WTC11 (cell line): ENCODE results near the gene PRSS33. TPM values are rescaled to one million over a fixed set of nuclear protein-coding genes. Genes with fewer than 3 reads are reported as not detected.

ENCODE experiments used
- ATAC-seq: fragments of 200-7000 bp; cut with Tn5 transposase; 2 replicates; pipeline ENCODE4 v1.10.0; 2021; ENCODE audit warnings: mild to moderate bottlenecking, moderate library complexity
- CTCF ChIA-PET: fragments of 300-600 bp; sonication (Branson Sonifier 250); formaldehyde crosslinking; loops from one replicate; lab custom pipeline; 2021; ENCODE audit warnings: antibody characterized with exemption; lab: Charles Lee
- POLR2A ChIA-PET: fragments of 350-600 bp; sonication (Branson Sonifier 250); formaldehyde crosslinking; loops from one replicate; lab custom pipeline; 2021; ENCODE audit warnings: antibody characterized with exemption; lab: Charles Lee
- DNase-seq: peaks from one replicate; pipeline ENCODE4 v3.0.0; 2021; ENCODE audit warnings: low spot score
- H3K27ac Mint-ChIP-seq: 2 replicates; pipeline ENCODE4 v1.8.0; 2021; ENCODE audit warnings: mixed read lengths
- H3K27me3 Mint-ChIP-seq: 2 replicates; pipeline ENCODE4 v1.8.0; 2021; ENCODE audit warnings: low read depth, mild to moderate bottlenecking, moderate library complexity, mixed read lengths
- H3K36me3 Mint-ChIP-seq: 2 replicates; pipeline ENCODE4 v1.8.0; 2021; ENCODE audit warnings: mixed read lengths
- H3K4me1 Mint-ChIP-seq: 2 replicates; pipeline ENCODE4 v1.8.0; 2022; ENCODE audit warnings: mixed read lengths
- H3K4me3 Mint-ChIP-seq: 2 replicates; pipeline ENCODE4 v1.8.0; 2021; ENCODE audit warnings: mild to moderate bottlenecking, moderate library complexity, mixed read lengths
- H3K9me3 Mint-ChIP-seq: 2 replicates; pipeline ENCODE4 v1.8.0; 2021; ENCODE audit warnings: mixed read lengths
- AFF4 ChIP-seq: sonication (generic); formaldehyde crosslinking; IDR thresholded peaks from 2 replicates; pipeline ENCODE4 v1.8.1; 2023; ENCODE audit warnings: mild to moderate bottlenecking, missing genetic modification reagents, borderline replicate concordance
- CREB1 ChIP-seq: sonication (generic); formaldehyde crosslinking; IDR thresholded peaks from 2 replicates; pipeline ENCODE4 v1.8.0; 2023; ENCODE audit warnings: mild to moderate bottlenecking, missing genetic modification reagents
- E2F5 ChIP-seq: sonication (generic); formaldehyde crosslinking; IDR thresholded peaks from 2 replicates; pipeline ENCODE4 v1.8.1; 2022; ENCODE audit warnings: mild to moderate bottlenecking, moderate library complexity, missing genetic modification reagents
- ETV6 ChIP-seq: sonication (generic); formaldehyde crosslinking; IDR thresholded peaks from 2 replicates; pipeline ENCODE4 v1.8.1; 2022; ENCODE audit warnings: mild to moderate bottlenecking, missing genetic modification reagents
- GRHL2 ChIP-seq: fragments of 250-450 bp; sonication (Bioruptor Pico); IDR thresholded peaks from 2 replicates; pipeline ENCODE4 v1.8.0; 2022; ENCODE audit warnings: mild to moderate bottlenecking, moderate library complexity; ENCODE audit not compliant: insufficient replicate concordance, severe bottlenecking
- HMGA2 ChIP-seq: fragments of 250-450 bp; sonication (Bioruptor Pico); IDR thresholded peaks from 2 replicates; pipeline ENCODE4 v1.4.0; 2021; ENCODE audit warnings: mild to moderate bottlenecking, moderate library complexity
- JUN ChIP-seq: sonication (generic); formaldehyde crosslinking; IDR thresholded peaks from 2 replicates; pipeline ENCODE4 v1.8.0; 2023; ENCODE audit warnings: mild to moderate bottlenecking, missing genetic modification reagents
- MXD4 ChIP-seq: fragments of 250-450 bp; sonication (Bioruptor Pico); IDR thresholded peaks from 2 replicates; pipeline ENCODE4 v1.8.0; 2021; ENCODE audit warnings: mild to moderate bottlenecking, moderate library complexity, borderline replicate concordance
- MYBL2 ChIP-seq: sonication (generic); formaldehyde crosslinking; IDR thresholded peaks from 2 replicates; pipeline ENCODE4 v1.8.1; 2023; ENCODE audit warnings: mild to moderate bottlenecking, moderate library complexity, missing genetic modification reagents
- NR1H2 ChIP-seq: sonication (generic); formaldehyde crosslinking; IDR thresholded peaks from 2 replicates; pipeline ENCODE4 v1.9.0; 2021; ENCODE audit warnings: mild to moderate bottlenecking, moderate library complexity, missing genetic modification reagents
- NR3C1 ChIP-seq: sonication (generic); formaldehyde crosslinking; conservative IDR thresholded peaks from 2 replicates; pipeline ENCODE4 v1.8.1; 2023; ENCODE audit warnings: low read depth, mild to moderate bottlenecking, missing genetic modification reagents
- SP1 ChIP-seq: sonication (generic); formaldehyde crosslinking; conservative IDR thresholded peaks from 2 replicates; pipeline ENCODE4 v1.8.1; 2022; ENCODE audit warnings: missing genetic modification reagents
- ZNF219 ChIP-seq: sonication (generic); formaldehyde crosslinking; IDR thresholded peaks from 2 replicates; pipeline ENCODE4 v1.8.0; 2023; ENCODE audit warnings: missing genetic modification reagents, mild to moderate bottlenecking, borderline replicate concordance
- ZNF317 ChIP-seq: sonication (generic); formaldehyde crosslinking; IDR thresholded peaks from 2 replicates; pipeline ENCODE4 v1.8.1; 2023; ENCODE audit warnings: low read depth, mild to moderate bottlenecking, moderate library complexity, missing genetic modification reagents, borderline replicate concordance
- total RNA-seq: library from RNA; stranded (reverse); gene quantifications from 3 replicates; pipeline ENCODE4 v1.2.3, GENCODE V29; 2021
- TF ChIP-seq, protein P1 (sequence below): fragments of 250-450 bp; sonication (Bioruptor Pico); IDR thresholded peaks from 2 replicates; pipeline ENCODE4 v1.9.0; 2021; ENCODE audit warnings: mild to moderate bottlenecking
- TF ChIP-seq, protein P2 (sequence below): sonication (generic); formaldehyde crosslinking; IDR thresholded peaks from 2 replicates; pipeline ENCODE4 v1.8.1; 2022; ENCODE audit warnings: missing genetic modification reagents, borderline replicate concordance
- TF ChIP-seq, protein P3 (sequence below): sonication (generic); formaldehyde crosslinking; IDR thresholded peaks from 2 replicates; pipeline ENCODE4 v1.8.0; 2023; ENCODE audit warnings: missing genetic modification reagents, mild to moderate bottlenecking, borderline replicate concordance
- TF ChIP-seq, protein P4 (sequence below): fragments of 250-450 bp; sonication (Bioruptor Pico); IDR thresholded peaks from 2 replicates; pipeline ENCODE4 v1.9.0; 2021; ENCODE audit warnings: mild to moderate bottlenecking

PRSS33 gene
- total RNA-seq, 1 experiment from 2014 or later: 0.24 TPM

GRCh38 chr16:2790631-2791030 is 3.3 kb upstream of the PRSS33 start (continued):
- TF ChIP-seq, protein P1, sequence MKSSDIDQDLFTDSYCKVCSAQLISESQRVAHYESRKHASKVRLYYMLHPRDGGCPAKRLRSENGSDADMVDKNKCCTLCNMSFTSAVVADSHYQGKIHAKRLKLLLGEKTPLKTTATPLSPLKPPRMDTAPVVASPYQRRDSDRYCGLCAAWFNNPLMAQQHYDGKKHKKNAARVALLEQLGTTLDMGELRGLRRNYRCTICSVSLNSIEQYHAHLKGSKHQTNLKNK: no peak
- no peak for TF ChIP-seq CREB1 (CRISPR knock-in tag)
- no peak for TF ChIP-seq HMGA2 (CRISPR knock-in tag)
- no peak for TF ChIP-seq SP1 (CRISPR knock-in tag)
- TF ChIP-seq, protein P2, sequence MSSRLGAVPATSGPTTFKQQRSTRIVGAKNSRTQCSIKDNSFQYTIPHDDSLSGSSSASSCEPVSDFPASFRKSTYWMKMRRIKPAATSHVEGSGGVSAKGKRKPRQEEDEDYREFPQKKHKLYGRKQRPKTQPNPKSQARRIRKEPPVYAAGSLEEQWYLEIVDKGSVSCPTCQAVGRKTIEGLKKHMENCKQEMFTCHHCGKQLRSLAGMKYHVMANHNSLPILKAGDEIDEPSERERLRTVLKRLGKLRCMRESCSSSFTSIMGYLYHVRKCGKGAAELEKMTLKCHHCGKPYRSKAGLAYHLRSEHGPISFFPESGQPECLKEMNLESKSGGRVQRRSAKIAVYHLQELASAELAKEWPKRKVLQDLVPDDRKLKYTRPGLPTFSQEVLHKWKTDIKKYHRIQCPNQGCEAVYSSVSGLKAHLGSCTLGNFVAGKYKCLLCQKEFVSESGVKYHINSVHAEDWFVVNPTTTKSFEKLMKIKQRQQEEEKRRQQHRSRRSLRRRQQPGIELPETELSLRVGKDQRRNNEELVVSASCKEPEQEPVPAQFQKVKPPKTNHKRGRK (CRISPR knock-in tag): no peak
- TF ChIP-seq, all 79 proteins: peak for 0

- CTCF ChIA-PET: interaction anchor here (1.2 to 1.8 kb wide), 2 partner anchors 10 to 36 kb away, joined by 4 to 7 read pairs; partner anchors contain the start of gene PRSS41
- ATAC-seq (no peak), DNase-seq (no peak)
- no peak overlapping the region for H3K27ac Mint-ChIP-seq
- no peaks in the 10 kb centered on the region for H3K36me3 Mint-ChIP-seq
- H3K4me3 Mint-ChIP-seq: no peak overlapping the region
- TF ChIP-seq MYBL2 (CRISPR knock-in tag) (no peak), ETV6 (CRISPR knock-in tag) (no peak), GRHL2 (CRISPR knock-in tag) (no peak), JUN (no peak), ZNF219 (CRISPR knock-in tag) (no peak), ZNF317 (CRISPR knock-in tag) (no peak)
- TF ChIP-seq, protein P3, sequence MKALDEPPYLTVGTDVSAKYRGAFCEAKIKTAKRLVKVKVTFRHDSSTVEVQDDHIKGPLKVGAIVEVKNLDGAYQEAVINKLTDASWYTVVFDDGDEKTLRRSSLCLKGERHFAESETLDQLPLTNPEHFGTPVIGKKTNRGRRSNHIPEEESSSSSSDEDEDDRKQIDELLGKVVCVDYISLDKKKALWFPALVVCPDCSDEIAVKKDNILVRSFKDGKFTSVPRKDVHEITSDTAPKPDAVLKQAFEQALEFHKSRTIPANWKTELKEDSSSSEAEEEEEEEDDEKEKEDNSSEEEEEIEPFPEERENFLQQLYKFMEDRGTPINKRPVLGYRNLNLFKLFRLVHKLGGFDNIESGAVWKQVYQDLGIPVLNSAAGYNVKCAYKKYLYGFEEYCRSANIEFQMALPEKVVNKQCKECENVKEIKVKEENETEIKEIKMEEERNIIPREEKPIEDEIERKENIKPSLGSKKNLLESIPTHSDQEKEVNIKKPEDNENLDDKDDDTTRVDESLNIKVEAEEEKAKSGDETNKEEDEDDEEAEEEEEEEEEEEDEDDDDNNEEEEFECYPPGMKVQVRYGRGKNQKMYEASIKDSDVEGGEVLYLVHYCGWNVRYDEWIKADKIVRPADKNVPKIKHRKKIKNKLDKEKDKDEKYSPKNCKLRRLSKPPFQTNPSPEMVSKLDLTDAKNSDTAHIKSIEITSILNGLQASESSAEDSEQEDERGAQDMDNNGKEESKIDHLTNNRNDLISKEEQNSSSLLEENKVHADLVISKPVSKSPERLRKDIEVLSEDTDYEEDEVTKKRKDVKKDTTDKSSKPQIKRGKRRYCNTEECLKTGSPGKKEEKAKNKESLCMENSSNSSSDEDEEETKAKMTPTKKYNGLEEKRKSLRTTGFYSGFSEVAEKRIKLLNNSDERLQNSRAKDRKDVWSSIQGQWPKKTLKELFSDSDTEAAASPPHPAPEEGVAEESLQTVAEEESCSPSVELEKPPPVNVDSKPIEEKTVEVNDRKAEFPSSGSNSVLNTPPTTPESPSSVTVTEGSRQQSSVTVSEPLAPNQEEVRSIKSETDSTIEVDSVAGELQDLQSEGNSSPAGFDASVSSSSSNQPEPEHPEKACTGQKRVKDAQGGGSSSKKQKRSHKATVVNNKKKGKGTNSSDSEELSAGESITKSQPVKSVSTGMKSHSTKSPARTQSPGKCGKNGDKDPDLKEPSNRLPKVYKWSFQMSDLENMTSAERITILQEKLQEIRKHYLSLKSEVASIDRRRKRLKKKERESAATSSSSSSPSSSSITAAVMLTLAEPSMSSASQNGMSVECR (CRISPR knock-in tag): no peak
- TF ChIP-seq, protein P4, sequence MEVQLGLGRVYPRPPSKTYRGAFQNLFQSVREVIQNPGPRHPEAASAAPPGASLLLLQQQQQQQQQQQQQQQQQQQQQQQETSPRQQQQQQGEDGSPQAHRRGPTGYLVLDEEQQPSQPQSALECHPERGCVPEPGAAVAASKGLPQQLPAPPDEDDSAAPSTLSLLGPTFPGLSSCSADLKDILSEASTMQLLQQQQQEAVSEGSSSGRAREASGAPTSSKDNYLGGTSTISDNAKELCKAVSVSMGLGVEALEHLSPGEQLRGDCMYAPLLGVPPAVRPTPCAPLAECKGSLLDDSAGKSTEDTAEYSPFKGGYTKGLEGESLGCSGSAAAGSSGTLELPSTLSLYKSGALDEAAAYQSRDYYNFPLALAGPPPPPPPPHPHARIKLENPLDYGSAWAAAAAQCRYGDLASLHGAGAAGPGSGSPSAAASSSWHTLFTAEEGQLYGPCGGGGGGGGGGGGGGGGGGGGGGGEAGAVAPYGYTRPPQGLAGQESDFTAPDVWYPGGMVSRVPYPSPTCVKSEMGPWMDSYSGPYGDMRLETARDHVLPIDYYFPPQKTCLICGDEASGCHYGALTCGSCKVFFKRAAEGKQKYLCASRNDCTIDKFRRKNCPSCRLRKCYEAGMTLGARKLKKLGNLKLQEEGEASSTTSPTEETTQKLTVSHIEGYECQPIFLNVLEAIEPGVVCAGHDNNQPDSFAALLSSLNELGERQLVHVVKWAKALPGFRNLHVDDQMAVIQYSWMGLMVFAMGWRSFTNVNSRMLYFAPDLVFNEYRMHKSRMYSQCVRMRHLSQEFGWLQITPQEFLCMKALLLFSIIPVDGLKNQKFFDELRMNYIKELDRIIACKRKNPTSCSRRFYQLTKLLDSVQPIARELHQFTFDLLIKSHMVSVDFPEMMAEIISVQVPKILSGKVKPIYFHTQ: no peak
- H3K4me1 Mint-ChIP-seq: peaks cover 4% of the 10 kb centered on the region
- POLR2A ChIA-PET: no interaction called here
- peaks cover 45% of the 10 kb centered on the region for H3K27me3 Mint-ChIP-seq
- no peaks in the 10 kb centered on the region for H3K9me3 Mint-ChIP-seq
Observed at GRCh38 chr16:2787961-2788360, 601 bp upstream of the PRSS33 start.

DNA sequence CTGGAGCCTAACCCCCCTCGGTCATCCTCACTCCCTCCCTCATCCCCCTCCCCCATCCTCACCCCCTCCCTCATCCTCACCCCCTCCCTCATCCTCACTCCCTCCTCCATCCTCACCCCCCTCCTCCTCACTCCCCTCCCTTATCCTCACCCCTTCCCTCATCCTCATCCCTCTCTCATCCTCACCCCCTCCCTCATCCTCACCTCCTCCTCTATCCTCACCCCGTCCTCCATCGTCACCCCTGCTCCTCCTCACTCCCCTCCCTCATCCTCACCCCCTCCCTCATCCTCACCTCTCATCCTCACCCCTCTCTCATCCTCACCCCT is 571 bp downstream of the PRSS33 start:
- Mint-ChIP-seq H3K4me3 (no peak overlapping the region), H3K4me1 (peaks cover 4% of the 10 kb centered on the region), H3K9me3 (no peaks in the 10 kb centered on the region), H3K36me3 (no peaks in the 10 kb centered on the region), H3K27ac (no peak overlapping the region), H3K27me3 (peaks cover 41% of the 10 kb centered on the region)
- no peak for DNase-seq
- ChIA-PET CTCF (no interaction called here), POLR2A (no interaction called here)
- ATAC-seq: no peak
- no peak for TF ChIP-seq AFF4 (CRISPR knock-in tag)
- TF ChIP-seq, protein P2 (CRISPR knock-in tag): no peak
- no peak for TF ChIP-seq E2F5
- TF ChIP-seq NR1H2 (CRISPR knock-in tag): no peak
- TF ChIP-seq MXD4 (CRISPR knock-in tag): no peak
- no peak for TF ChIP-seq NR3C1 (CRISPR knock-in tag)
